ENCODE results near the gene NUP133.

The NUP133 gene

DNA sequence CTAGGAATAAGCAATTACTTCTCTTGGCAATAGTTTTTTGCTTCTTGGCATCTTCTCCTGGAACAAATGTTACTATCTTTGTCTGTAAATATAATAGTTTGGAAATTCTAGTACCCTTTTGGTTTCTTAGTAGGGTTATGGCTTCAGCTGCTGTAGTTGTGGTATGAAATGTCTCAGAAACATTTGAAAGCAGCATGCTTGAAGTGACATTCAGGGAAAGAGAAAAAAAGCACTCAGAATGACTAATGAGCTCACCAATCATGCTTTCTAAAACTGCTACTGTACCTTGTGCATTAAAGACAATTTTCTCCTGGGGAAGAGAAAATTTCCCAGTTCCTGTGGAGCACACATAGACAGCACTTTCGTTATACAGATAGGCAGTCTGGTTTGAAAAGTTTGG lies 21.0 kb downstream of the NUP133 start:
- TF ChIP-seq, protein P1, sequence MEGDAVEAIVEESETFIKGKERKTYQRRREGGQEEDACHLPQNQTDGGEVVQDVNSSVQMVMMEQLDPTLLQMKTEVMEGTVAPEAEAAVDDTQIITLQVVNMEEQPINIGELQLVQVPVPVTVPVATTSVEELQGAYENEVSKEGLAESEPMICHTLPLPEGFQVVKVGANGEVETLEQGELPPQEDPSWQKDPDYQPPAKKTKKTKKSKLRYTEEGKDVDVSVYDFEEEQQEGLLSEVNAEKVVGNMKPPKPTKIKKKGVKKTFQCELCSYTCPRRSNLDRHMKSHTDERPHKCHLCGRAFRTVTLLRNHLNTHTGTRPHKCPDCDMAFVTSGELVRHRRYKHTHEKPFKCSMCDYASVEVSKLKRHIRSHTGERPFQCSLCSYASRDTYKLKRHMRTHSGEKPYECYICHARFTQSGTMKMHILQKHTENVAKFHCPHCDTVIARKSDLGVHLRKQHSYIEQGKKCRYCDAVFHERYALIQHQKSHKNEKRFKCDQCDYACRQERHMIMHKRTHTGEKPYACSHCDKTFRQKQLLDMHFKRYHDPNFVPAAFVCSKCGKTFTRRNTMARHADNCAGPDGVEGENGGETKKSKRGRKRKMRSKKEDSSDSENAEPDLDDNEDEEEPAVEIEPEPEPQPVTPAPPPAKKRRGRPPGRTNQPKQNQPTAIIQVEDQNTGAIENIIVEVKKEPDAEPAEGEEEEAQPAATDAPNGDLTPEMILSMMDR (IDR thresholded peaks at IDR 0.05) = no peak

DNA sequence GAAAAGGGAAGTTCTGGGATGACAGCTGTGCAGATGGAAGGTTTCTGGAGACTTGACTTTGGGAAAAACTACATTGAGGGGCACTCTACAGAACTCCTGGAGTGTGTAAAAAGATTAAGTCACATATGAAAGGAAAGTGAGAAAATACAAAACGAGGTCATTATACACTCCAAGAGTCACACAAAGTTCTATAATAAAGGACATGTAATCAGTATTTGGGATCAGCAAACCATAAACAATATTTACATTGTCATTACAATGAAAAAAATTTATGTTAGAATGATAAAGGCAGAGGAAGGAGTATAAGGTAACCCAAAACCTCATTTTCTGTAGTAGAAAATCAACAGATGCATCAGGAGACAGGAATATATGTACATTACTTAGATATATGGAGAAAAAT lies 22.8 kb downstream of the NUP133 start:
- TF ChIP-seq, protein P1 (IDR thresholded peaks at IDR 0.05) = no peak

DNA sequence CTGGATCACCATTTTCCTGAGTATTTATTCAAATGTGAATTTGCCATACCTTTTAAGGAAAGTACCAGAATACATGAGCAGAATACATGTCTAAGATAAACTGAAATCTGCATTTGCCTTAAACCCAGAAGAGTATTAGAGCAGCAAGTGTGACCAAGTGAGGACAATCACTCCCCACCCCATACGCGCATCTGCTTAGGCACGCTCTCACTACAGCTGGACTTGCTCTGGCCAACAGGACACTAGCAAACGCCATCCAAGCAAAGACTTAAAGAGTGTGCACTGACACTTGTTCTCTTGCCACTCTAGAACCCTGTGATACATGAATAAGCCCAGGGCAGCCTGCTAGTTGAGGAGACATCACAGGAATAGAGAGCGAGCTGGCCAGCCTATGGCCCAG lies 25.6 kb downstream of the NUP133 start:
- TF ChIP-seq, protein P1 (IDR thresholded peaks at IDR 0.05) = no peak

DNA sequence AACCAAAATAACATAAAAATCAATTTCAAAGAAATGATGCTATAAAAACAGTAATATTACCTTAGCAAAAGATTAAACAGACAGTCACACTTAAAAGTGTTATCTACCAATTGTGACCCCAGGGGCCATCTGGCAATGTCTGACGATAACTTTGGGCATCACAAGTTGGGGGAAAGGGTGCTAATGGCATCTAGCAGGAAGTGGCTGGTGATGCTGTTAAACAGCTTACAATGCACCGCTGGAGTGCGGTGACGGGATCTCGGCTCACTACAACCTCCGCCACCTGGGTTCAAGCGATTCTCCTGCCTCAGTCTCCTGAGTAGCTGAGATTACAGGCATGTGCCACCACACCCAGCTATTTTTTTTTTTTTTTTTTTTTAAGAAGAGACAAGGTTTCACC lies 27.6 kb downstream of the NUP133 start:
- TF ChIP-seq, protein P1 (IDR thresholded peaks at IDR 0.05) = no peak

DNA sequence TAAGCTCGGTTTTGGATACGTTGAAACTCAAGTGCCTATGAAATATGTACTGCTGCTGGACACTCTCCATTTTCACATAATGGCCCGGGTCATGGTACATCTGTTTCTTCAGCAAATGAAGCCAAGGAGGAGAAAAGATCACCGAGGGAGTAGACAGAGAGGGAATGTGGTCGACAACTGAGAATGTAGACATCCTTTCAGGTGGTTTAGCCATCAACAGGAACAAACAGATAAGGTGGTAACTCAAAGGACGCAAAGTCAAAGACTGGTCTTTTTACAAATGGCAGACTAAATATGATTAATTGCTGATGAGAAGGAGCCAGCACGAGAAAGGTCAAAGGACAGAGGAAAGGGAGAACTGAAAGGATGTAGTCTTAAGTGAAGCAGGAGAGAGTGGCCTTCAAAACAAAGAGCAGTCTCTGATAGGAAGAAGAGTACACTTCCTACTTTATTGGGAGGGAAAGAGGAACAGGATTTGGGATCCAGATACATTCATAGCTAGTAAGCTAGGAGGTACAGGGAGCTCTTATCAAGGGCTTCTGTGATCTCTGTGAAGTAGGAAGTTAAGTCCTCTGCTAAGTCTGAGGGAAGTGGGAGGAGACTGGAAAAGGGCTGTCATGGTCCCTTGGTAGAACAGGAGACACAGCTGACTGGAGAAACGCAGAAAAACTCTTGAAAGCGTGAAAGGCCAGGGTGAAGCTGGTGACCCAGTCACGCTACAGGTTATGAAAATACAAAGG lies 28.3 kb downstream of the NUP133 start:
- TF ChIP-seq, protein P1 (IDR thresholded peaks at IDR 0.05) = no peak

DNA sequence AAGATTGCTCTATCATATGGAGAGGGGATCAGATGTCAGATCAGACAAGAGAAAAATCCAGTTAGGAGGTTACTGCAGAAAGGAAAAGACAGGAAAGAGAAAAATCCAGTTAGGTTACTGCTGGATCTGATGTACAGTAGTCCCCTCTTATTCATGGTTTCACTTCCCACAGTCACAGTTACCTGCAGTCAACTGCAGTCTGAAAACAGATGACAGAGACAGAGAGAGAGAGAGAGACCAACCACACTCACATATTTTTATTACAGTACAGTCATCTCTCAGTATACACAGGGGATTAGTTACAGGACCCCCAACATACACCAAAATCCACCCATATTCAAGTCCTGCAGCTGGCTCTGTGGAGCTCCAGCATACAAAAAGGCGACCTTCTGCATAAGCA lies 29.3 kb downstream of the NUP133 start:
- TF ChIP-seq, protein P1 (IDR thresholded peaks at IDR 0.05) = no peak

DNA sequence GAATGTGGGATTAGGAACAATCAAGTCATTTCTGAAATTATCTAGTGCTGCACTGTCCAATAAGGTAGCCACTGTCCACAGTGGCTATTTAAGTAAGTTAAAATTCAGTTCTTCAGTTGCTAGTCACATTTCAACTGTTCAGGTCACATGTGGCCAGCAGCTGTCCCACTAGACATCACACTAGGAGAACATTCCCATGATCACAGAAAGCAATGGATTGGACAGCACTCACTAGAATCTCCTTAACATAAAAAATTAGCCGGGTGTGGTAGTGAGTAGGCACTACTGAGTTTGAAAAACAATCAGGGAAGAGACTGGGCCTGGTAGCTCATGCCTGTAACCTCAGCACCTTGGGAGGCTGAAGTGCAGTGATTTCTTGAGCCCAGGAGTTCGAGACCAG lies 33.6 kb downstream of the NUP133 start:
- TF ChIP-seq, protein P1 (IDR thresholded peaks at IDR 0.05) = no peak

DNA sequence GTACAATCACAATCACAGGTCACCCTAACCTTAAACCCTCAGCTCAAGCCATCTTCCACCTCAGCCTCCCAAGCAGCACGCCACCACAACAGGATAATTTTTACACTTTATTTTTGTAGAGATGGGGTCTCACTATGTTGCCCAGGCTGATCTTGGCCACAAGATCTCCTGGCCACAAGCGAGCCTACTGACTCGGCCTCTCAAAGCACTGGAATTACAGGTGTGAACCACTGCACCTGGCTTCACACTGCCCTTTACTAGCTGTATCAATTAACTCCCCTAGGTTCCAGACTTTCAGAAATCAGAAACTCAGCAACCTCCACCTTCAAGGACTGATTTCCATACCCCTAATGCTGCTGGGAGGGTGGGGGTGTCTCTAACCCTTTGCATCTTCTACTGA lies 37.0 kb downstream of the NUP133 start:
- TF ChIP-seq, protein P1 (IDR thresholded peaks at IDR 0.05) = no peak
